PC-3 (cell line): ENCODE data around the gene SERPINE1. TPM values are rescaled to one million over a fixed set of nuclear protein-coding genes. Genes with fewer than 3 reads are reported as not detected.

Experiments used
- ATAC-seq: fragments of 200-7000 bp; cut with Tn5 transposase; 2 replicates; pipeline ENCODE4 v1.9.1; 2020; ENCODE audit warnings: mild to moderate bottlenecking, moderate library complexity
- BruUV-seq: library from RNA; stranded (reverse); fragments of 400-500 nt; replicated peaks from 2 replicates; lab custom pipeline; 2021; lab: Mats Ljungman, UMichigan
- CTCF ChIA-PET: fragments of 300-600 bp; sonication (Branson Sonifier 250); formaldehyde crosslinking; loops from one replicate; lab custom pipeline; 2022; ENCODE audit warnings: antibody characterized with exemption; lab: Charles Lee
- POLR2A ChIA-PET: fragments of 300-600 bp; sonication (Branson Sonifier 250); formaldehyde crosslinking; loops from one replicate; lab custom pipeline; 2022; ENCODE audit warnings: antibody characterized with exemption; ENCODE audit not compliant: unreplicated experiment; lab: Charles Lee
- DNase-seq: peaks from one replicate; pipeline ENCODE4 v3.0.0-alpha.2; 2015
- H2AFZ ChIP-seq: fragments of 300-600 bp; sonication (generic); 2 replicates; pipeline ENCODE4 v1.6.0; 2016; ENCODE audit warnings: antibody characterized with exemption, low read length
- H3F3A ChIP-seq: fragments of 300-600 bp; sonication (generic); one replicate; pipeline ENCODE4 v1.6.0; 2017; ENCODE audit warnings: antibody characterized with exemption, low read length, control low read depth, mild to moderate bottlenecking; ENCODE audit not compliant: unreplicated experiment
- H3K27ac ChIP-seq: fragments of 300-600 bp; sonication (generic); 2 replicates; pipeline ENCODE4 v1.5.1; 2016; ENCODE audit warnings: mild to moderate bottlenecking, low read length
- H3K27me3 ChIP-seq: fragments of 300-600 bp; sonication (generic); 2 replicates; pipeline ENCODE4 v1.6.1; 2016; ENCODE audit warnings: low read length, mixed read lengths
- H3K36me3 ChIP-seq: fragments of 300-600 bp; sonication (generic); 2 replicates; pipeline ENCODE4 v1.6.1; 2016; ENCODE audit warnings: low read depth, mixed run types, low read length, mixed read lengths
- H3K4me1 ChIP-seq: fragments of 300-600 bp; sonication (generic); 2 replicates; pipeline ENCODE4 v1.5.1; 2016; ENCODE audit warnings: low read length; ENCODE audit not compliant: insufficient read depth
- H3K4me2 ChIP-seq: fragments of 300-600 bp; sonication (generic); 2 replicates; pipeline ENCODE4 v1.6.0; 2016; ENCODE audit warnings: low read length
- H3K4me3 ChIP-seq: fragments of 300-600 bp; sonication (generic); 2 replicates; pipeline ENCODE4 v1.5.1; 2016; ENCODE audit warnings: mild to moderate bottlenecking, low read length, mixed read lengths
- H3K79me2 ChIP-seq: fragments of 300-600 bp; sonication (generic); 2 replicates; pipeline ENCODE4 v1.6.1; 2017; ENCODE audit warnings: low read length, mixed read lengths
- H3K9ac ChIP-seq: fragments of 300-600 bp; sonication (generic); 2 replicates; pipeline ENCODE4 v1.6.0; 2016; ENCODE audit warnings: mild to moderate bottlenecking, low read length
- H3K9me2 ChIP-seq: fragments of 300-600 bp; sonication (generic); replicated peaks from 2 replicates; pipeline ENCODE4 v1.6.1; 2016; ENCODE audit warnings: mixed run types, low read length, mixed read lengths
- H3K9me3 ChIP-seq: fragments of 300-600 bp; sonication (generic); 2 replicates; pipeline ENCODE4 v1.6.1; 2016; ENCODE audit warnings: low read length, mixed read lengths
- H4K20me1 ChIP-seq: fragments of 300-600 bp; sonication (generic); 2 replicates; pipeline ENCODE4 v1.6.1; 2016; ENCODE audit warnings: low read length, mixed read lengths
- EZH2 ChIP-seq: fragments of 300-600 bp; sonication (generic); IDR thresholded peaks from one replicate; pipeline ENCODE4 v1.6.1; 2017; ENCODE audit warnings: antibody characterized with exemption, mild to moderate bottlenecking, low read length; ENCODE audit not compliant: unreplicated experiment
- EZH2phosphoT487 ChIP-seq: fragments of 300-600 bp; sonication (generic); IDR thresholded peaks from 2 replicates; pipeline ENCODE4 v1.6.1; 2018; ENCODE audit warnings: mild to moderate bottlenecking, antibody characterized with exemption, low read length, borderline replicate concordance
- intact Hi-C: fragments of 100-400 bp; cut with micrococcal nuclease; formaldehyde crosslinking; loops from 2 replicates; pipeline ENCODE4 v1.9.0; 2023
- total RNA-seq: library from RNA; depleted of rRNA; stranded (reverse); fragments of >200 nt; gene quantifications from 2 replicates; pipeline ENCODE4 v1.2.3, GENCODE V29; 2014
- TF ChIP-seq, protein P1 (sequence below): fragments of 300-600 bp; sonication (generic); conservative IDR thresholded peaks from 2 replicates; pipeline ENCODE4 v1.5.1; 2017; ENCODE audit warnings: antibody characterized with exemption, low read depth, mild to moderate bottlenecking, low read length

SERPINE1 gene
- total RNA-seq, 1 experiment from 2014 or later: 46.1 TPM

DNA sequence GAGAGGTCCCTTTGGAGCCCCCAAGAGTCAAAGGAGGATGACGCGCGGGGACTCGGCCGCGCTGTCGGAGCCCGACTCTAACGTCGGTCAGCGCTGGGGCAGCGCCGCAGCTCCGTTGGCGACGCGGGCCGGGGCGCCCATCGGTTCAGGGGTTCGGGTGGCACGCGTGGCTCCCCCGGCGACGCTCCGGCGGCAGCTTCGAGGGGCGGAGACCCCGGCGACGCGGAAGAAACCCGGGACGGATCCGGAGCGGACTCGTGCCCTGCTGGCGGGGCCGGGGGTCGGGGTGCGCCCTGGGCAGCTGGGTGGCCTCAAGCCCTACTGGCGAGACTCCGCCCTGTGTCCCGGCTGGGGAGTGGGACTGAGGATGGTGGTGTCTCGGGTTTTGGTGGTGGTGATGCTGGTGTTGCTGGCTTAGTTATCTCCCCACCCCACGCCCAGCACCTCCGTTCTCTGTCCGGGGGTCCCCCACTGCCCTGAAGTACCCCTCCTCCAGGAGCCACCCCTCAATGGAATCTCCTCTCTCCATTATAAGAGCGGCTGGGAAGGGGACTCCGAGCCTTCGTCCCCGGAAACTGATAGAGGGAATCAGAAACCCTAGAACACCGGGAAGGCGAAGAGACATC lies 53.3 kb downstream of the SERPINE1 start, which contains the start of gene NAT16:
Gene NAT16 (minus strand): TSS at position 164 of the 626 bp plus-strand sequence. CDS start 5,486 bp downstream, outside the sequence.
- Histone ChIP-seq H3K4me2 (peak within 1 kb of the TSS; percentile 71), H3K27me3 (peaks cover 8% of the 10 kb centered on the region; the same call in 1 of the 2 replicates), H3K4me3 (peak within 1 kb of the TSS; percentile 50), H3K4me1 (no peaks in the 10 kb centered on the region; the same call in 1 of the 2 replicates), H3F3A (no peaks in the 10 kb centered on the region), H3K79me2 (no peaks in the 10 kb centered on the region), H3K9ac (no peak within 1 kb of the TSS), H3K9me2 (no peaks in the 10 kb centered on the region), H4K20me1 (no peaks in the 10 kb centered on the region), H3K36me3 (no peaks in the 10 kb centered on the region), H2AFZ (peak within 1 kb of the TSS; percentile 55; the same call in 1 of the 2 replicates), H3K9me3 (no peaks in the 10 kb centered on the region), H3K27ac (no peak within 1 kb of the TSS)
- DNase-seq (no peak), ATAC-seq (no peak)
- ChIA-PET CTCF (no interaction called here), POLR2A (no interaction called here)
- no TSS peak for BruUV-seq
- intact Hi-C loops: no loop called here
- TF ChIP-seq EZH2phosphoT487 (no peak), EZH2 (no peak)
- TF ChIP-seq, protein P1, sequence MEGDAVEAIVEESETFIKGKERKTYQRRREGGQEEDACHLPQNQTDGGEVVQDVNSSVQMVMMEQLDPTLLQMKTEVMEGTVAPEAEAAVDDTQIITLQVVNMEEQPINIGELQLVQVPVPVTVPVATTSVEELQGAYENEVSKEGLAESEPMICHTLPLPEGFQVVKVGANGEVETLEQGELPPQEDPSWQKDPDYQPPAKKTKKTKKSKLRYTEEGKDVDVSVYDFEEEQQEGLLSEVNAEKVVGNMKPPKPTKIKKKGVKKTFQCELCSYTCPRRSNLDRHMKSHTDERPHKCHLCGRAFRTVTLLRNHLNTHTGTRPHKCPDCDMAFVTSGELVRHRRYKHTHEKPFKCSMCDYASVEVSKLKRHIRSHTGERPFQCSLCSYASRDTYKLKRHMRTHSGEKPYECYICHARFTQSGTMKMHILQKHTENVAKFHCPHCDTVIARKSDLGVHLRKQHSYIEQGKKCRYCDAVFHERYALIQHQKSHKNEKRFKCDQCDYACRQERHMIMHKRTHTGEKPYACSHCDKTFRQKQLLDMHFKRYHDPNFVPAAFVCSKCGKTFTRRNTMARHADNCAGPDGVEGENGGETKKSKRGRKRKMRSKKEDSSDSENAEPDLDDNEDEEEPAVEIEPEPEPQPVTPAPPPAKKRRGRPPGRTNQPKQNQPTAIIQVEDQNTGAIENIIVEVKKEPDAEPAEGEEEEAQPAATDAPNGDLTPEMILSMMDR: no peak

DNA sequence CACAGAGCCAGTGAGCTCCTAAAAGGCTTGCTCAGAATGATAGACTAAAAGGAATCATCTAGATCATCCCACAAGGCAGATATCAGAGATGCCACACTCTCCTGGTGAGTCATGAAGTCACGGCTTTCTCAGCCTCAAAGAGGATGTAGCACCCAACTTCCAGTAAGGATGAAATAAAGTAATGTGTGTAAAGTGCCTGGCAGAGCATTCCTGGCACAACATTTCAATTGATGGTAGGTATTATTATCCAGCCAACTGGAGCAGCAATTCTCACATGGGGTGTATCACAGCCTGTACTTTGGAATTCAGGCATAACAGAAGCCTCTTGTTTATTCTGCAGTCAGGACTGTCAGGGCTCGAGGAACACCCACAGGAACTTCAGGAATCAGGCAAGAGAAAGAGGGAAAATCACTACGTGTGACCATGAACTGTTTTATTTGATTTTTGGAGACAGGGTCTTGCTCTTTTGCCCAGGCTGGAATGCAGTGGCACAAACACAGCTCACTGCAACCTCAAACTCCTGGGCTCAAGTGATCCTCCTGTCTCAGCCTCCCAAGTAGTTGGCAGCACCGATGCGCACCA lies 58.4 kb downstream of the SERPINE1 start:
- intact Hi-C loops: no loop called here
- no peak overlapping the region for H3K4me2 ChIP-seq
- TF ChIP-seq EZH2 (no peak), EZH2phosphoT487 (no peak)
- TF ChIP-seq, protein P1: no peak
- H2AFZ ChIP-seq: no peak overlapping the region
- peak; percentile 25; the same call in 1 of the 2 replicates for ATAC-seq
- H4K20me1 ChIP-seq: no peaks in the 10 kb centered on the region
- no peaks in the 10 kb centered on the region for H3K27me3 ChIP-seq
- POLR2A ChIA-PET: no interaction called here
- no peaks in the 10 kb centered on the region for H3K79me2 ChIP-seq
- H3K4me3 ChIP-seq: no peak overlapping the region
- no peak overlapping the region for H3K9ac ChIP-seq
- CTCF ChIA-PET: interaction anchor here (1.6 kb wide), 1 partner anchor 105 kb away, joined by 4 read pairs; no protein-coding TSS in a partner anchor
- H3F3A ChIP-seq: no peaks in the 10 kb centered on the region
- no peaks in the 10 kb centered on the region for H3K9me3 ChIP-seq
- no TSS peak for BruUV-seq
- no peaks in the 10 kb centered on the region; the same call in 1 of the 2 replicates for H3K4me1 ChIP-seq
- no peaks in the 10 kb centered on the region for H3K36me3 ChIP-seq
- no peak overlapping the region for H3K27ac ChIP-seq
- DNase-seq: no peak
- H3K9me2 ChIP-seq: no peaks in the 10 kb centered on the region
